Measurements from ENCODE around the gene HINT3.
"Not testable (repeated sequence)": the region's sequence is repeated elsewhere in the genome, so short reads cannot be mapped to it uniquely, and the experiment has no call there.

HINT3 gene

GRCh38 chr6:125939791-125940190 lies 16.8 kb upstream of the HINT3 start:
- DNase-seq (ENCODE audit: low read depth, low spot score), result no peak

GRCh38 chr6:125940247-125941041 lies 16.1 kb upstream of the HINT3 start:
- DNase-seq (ENCODE audit: low read depth, low spot score), result no peak

GRCh38 chr6:125942672-125943527 lies 13.7 kb upstream of the HINT3 start:
- no peak for DNase-seq (ENCODE audit: low read depth, low spot score)

GRCh38 chr6:125943528-125944433 lies 12.8 kb upstream of the HINT3 start:
- DNase-seq (ENCODE audit: low read depth, low spot score), result no peak

GRCh38 chr6:125944434-125944816 lies 12.1 kb upstream of the HINT3 start:
- DNase-seq (ENCODE audit: low read depth, low spot score), result peak; percentile 43

- no peak for DNase-seq (ENCODE audit: low read depth, low spot score)
These were observed 11.7 kb upstream of the HINT3 start for GRCh38 chr6:125944896-125945295.

GRCh38 chr6:125945378-125946141 lies 11.0 kb upstream of the HINT3 start:
- no peak for DNase-seq (ENCODE audit: low read depth, low spot score)

GRCh38 chr6:125947615-125948014 lies 9.0 kb upstream of the HINT3 start:
- peak; percentile 33 for DNase-seq (ENCODE audit: low read depth, low spot score)

- no peak for DNase-seq (ENCODE audit: low read depth, low spot score)
These were observed 8.1 kb upstream of the HINT3 start for GRCh38 chr6:125948455-125948854.

GRCh38 chr6:125949069-125949468 lies 7.5 kb upstream of the HINT3 start:
- no peak for DNase-seq (ENCODE audit: low read depth, low spot score)

- no peak for DNase-seq (ENCODE audit: low read depth, low spot score)
These were observed 6.3 kb upstream of the HINT3 start for GRCh38 chr6:125950293-125950692.

- DNase-seq (ENCODE audit: low read depth, low spot score), result not testable (repeated sequence)
These were observed 5.9 kb upstream of the HINT3 start for GRCh38 chr6:125950716-125951115.

GRCh38 chr6:125951323-125951722 lies 5.2 kb upstream of the HINT3 start:
- no peak for DNase-seq (ENCODE audit: low read depth, low spot score)

- DNase-seq (ENCODE audit: low read depth, low spot score), result no peak
These were observed 3.6 kb upstream of the HINT3 start for GRCh38 chr6:125952764-125953501.

- no peak for DNase-seq (ENCODE audit: low read depth, low spot score)
These were observed 3.1 kb upstream of the HINT3 start for GRCh38 chr6:125953502-125953875.

GRCh38 chr6:125954735-125955339 lies 1.7 kb upstream of the HINT3 start:
- DNase-seq (ENCODE audit: low read depth, low spot score), result no peak

GRCh38 chr6:125955973-125956372 lies 597 bp upstream of the HINT3 start:
- no peak for DNase-seq (ENCODE audit: low read depth, low spot score)

- no peak for DNase-seq (ENCODE audit: low read depth, low spot score)
These were observed 772 bp downstream of the HINT3 start for GRCh38 chr6:125957391-125957693.

- DNase-seq (ENCODE audit: low read depth, low spot score), result peak; percentile 37
These were observed 1.3 kb downstream of the HINT3 start for GRCh38 chr6:125957845-125958244.

GRCh38 chr6:125959041-125959440 lies 2.5 kb downstream of the HINT3 start:
- no peak for DNase-seq (ENCODE audit: low read depth, low spot score)
